AG09319 (cell line): Measurements from ENCODE around the gene CTNNA3.

Experiments used
- DNase-seq: peaks from one replicate; pipeline ENCODE4 v3.0.0-alpha.2; 2010; ENCODE audit warnings: low read depth; ENCODE audit errors: extremely low read depth
- CTCF ChIP-seq: IDR thresholded peaks from 2 replicates; pipeline ENCODE4 v1.5.1; 2011; ENCODE audit warnings: low read depth, mild to moderate bottlenecking, inconsistent platforms, low read length, moderate library complexity

The CTNNA3 gene

GRCh38 chr10:67151471-67151870 lies 544.5 kb downstream of the CTNNA3 start:
- no peak for DNase-seq
- TF ChIP-seq CTCF, result no peak

- DNase-seq, result no peak
- TF ChIP-seq CTCF, result no peak
Observed at GRCh38 chr10:67144530-67144929, 551.5 kb downstream of the CTNNA3 start.

GRCh38 chr10:67141300-67141699 lies 554.7 kb downstream of the CTNNA3 start:
- no peak for TF ChIP-seq CTCF
- no peak for DNase-seq

GRCh38 chr10:67140641-67141040 lies 555.4 kb downstream of the CTNNA3 start:
- no peak for TF ChIP-seq CTCF
- no peak for DNase-seq

GRCh38 chr10:67127441-67127840 lies 568.6 kb downstream of the CTNNA3 start:
- TF ChIP-seq CTCF, result no peak

GRCh38 chr10:67119651-67120050 lies 576.3 kb downstream of the CTNNA3 start:
- DNase-seq, result no peak
- TF ChIP-seq CTCF, result no peak

More at GRCh38 chr10:67127441-67127840, 568.6 kb downstream of the CTNNA3 start:
- DNase-seq, result no peak

- TF ChIP-seq CTCF, result no peak
- DNase-seq, result no peak
Observed at GRCh38 chr10:67115972-67116371, 580.0 kb downstream of the CTNNA3 start.
